Neutrophil (primary cell): ENCODE results near the gene NKD1.

Source experiments
- H3K27ac ChIP-seq: fragments of 200-600 bp; sonication (generic); 2 replicates; pipeline ENCODE4 v1.5.1; 2016; ENCODE audit warnings: mild to moderate bottlenecking, moderate library complexity
- H3K27me3 ChIP-seq: fragments of 200-600 bp; sonication (generic); 2 replicates; pipeline ENCODE4 v1.6.0; 2016; ENCODE audit warnings: mild to moderate bottlenecking
- H3K36me3 ChIP-seq: fragments of 200-600 bp; sonication (generic); 2 replicates; pipeline ENCODE4 v1.5.1; 2017
- H3K4me1 ChIP-seq, 2 experiments: fragments of 200-600 bp in 1 of 2; sonication (generic) in 1 of 2; 1 replicate in 1 of 2; 2 replicates in 1 of 2; pipeline versions ENCODE4 v1.5.1 to v1.6.1; 2013 to 2016; ENCODE audit warnings: low read depth in 1 of 2, low read length in 1 of 2, mild to moderate bottlenecking in 1 of 2, moderate library complexity in 1 of 2; ENCODE audit not compliant: control insufficient read depth in 1 of 2, insufficient read depth in 1 of 2
- H3K4me3 ChIP-seq, 2 experiments: fragments of 200-600 bp in 1 of 2; sonication (generic) in 1 of 2; 1 replicate in 1 of 2; 2 replicates in 1 of 2; pipeline ENCODE4 v1.5.1; 2013 to 2016; ENCODE audit warnings: low read depth in 1 of 2, low read length in 1 of 2, mild to moderate bottlenecking in 1 of 2, moderate library complexity in 1 of 2
- H3K9me3 ChIP-seq: fragments of 200-600 bp; sonication (generic); 2 replicates; pipeline ENCODE4 v1.5.1; 2016
- CTCF ChIP-seq: fragments of 200-600 bp; sonication (generic); IDR thresholded peaks from 2 replicates; pipeline ENCODE4 v1.5.1; 2016; ENCODE audit warnings: antibody characterized with exemption

The NKD1 gene

DNA sequence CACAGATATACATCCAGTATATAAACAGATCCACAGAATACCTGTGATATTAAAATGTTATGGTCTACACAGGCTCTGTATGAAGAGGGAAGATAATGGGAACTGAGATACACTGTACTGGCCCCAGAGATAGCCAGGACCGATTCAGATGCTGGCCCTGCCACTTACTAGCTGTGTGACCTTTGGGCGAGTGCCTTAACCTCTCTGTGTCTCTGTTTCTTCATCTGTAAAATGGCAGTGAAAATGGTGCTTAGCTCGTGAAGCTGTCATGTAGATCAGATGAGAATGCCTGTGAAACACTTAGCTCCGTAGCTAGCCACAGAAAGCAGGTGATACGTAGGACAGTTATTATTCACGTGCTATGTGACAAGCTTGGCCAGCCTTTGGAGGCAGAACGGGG is 22.2 kb downstream of the NKD1 start:
- Histone ChIP-seq H3K9me3 (no peaks in the 10 kb centered on the region), H3K4me3 (no peak overlapping the region), H3K27me3 (no peaks in the 10 kb centered on the region), H3K4me1 (no peaks in the 10 kb centered on the region), H3K36me3 (no peaks in the 10 kb centered on the region), H3K27ac (no peak overlapping the region)
- no peak for TF ChIP-seq CTCF

GRCh38 chr16:50570808-50571598 is 22.8 kb downstream of the NKD1 start:
- H3K4me1 ChIP-seq, result no peaks in the 10 kb centered on the region
- TF ChIP-seq CTCF, result no peak
- H3K27me3 ChIP-seq, result no peaks in the 10 kb centered on the region
- no peaks in the 10 kb centered on the region for H3K9me3 ChIP-seq
- H3K36me3 ChIP-seq, result no peaks in the 10 kb centered on the region
- no peak overlapping the region for H3K27ac ChIP-seq
- no peak overlapping the region for H3K4me3 ChIP-seq

DNA sequence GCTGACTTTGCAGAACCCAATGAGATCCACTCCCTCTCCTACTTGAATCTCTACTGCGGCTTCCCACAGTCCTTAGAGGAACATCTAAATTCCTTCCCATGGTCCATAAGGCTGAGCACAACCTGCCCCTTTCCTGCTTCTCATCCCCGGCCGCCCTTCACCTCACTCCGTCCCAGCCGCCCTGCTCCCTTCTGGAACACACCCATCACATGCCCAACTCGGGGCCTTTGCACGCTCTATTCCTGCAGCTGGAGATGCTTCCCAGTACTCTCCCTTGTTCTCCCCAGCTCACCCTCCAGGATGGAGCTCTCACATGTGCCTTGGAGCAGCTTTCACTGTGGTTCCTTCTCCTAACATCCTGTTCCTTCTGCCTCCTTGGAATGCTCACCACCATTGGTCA is 23.6 kb downstream of the NKD1 start:
- no peaks in the 10 kb centered on the region for H3K4me1 ChIP-seq
- H3K4me3 ChIP-seq, result no peak overlapping the region
- H3K27ac ChIP-seq, result no peak overlapping the region
- no peaks in the 10 kb centered on the region for H3K27me3 ChIP-seq
- no peak for TF ChIP-seq CTCF
- no peaks in the 10 kb centered on the region for H3K36me3 ChIP-seq
- H3K9me3 ChIP-seq, result no peaks in the 10 kb centered on the region

- no peaks in the 10 kb centered on the region for H3K36me3 ChIP-seq
- TF ChIP-seq CTCF, result no peak
- H3K27ac ChIP-seq, result no peak overlapping the region
- no peaks in the 10 kb centered on the region for H3K27me3 ChIP-seq
- H3K4me1 ChIP-seq, result no peaks in the 10 kb centered on the region
- no peak overlapping the region for H3K4me3 ChIP-seq
- no peaks in the 10 kb centered on the region for H3K9me3 ChIP-seq
Observed at GRCh38 chr16:50572700-50573099, 24.5 kb downstream of the NKD1 start.

GRCh38 chr16:50573279-50573678 is 25.1 kb downstream of the NKD1 start:
- Histone ChIP-seq H3K27ac (no peak overlapping the region), H3K4me1 (no peaks in the 10 kb centered on the region), H3K27me3 (no peaks in the 10 kb centered on the region), H3K36me3 (no peaks in the 10 kb centered on the region), H3K4me3 (no peak overlapping the region), H3K9me3 (no peaks in the 10 kb centered on the region)
- TF ChIP-seq CTCF, result no peak
